SJSA1 (cell line): ENCODE data around the gene UNC119. TPM values are rescaled to one million over a fixed set of nuclear protein-coding genes. Genes with fewer than 3 reads are reported as not detected.
"Not testable (repeated sequence)": the region's sequence is repeated elsewhere in the genome, so short reads cannot be mapped to it uniquely, and the experiment has no call there.

Experiments
- DNase-seq, 2 experiments: peaks; one replicate each; pipeline ENCODE4 v3.0.0-alpha.2; 2015 to 2020; ENCODE audit warnings: low spot score in 2 of 2, low read depth in 1 of 2
- H3K27ac ChIP-seq: fragments of 250-450 bp; sonication (Bioruptor Pico); 2 replicates; pipeline ENCODE4 v1.5.1; 2020; ENCODE audit warnings: mild to moderate bottlenecking, moderate library complexity
- H3K27me3 ChIP-seq: fragments of 250-450 bp; sonication (Bioruptor Pico); replicated peaks from 2 replicates; pipeline ENCODE4 v1.5.1; 2020; ENCODE audit warnings: mild to moderate bottlenecking, moderate library complexity
- H3K36me3 ChIP-seq: fragments of 250-450 bp; sonication (Bioruptor Pico); 2 replicates; pipeline ENCODE4 v1.5.1; 2020; ENCODE audit warnings: mild to moderate bottlenecking
- H3K4me1 ChIP-seq: fragments of 250-450 bp; sonication (Bioruptor Pico); replicated peaks from 2 replicates; pipeline ENCODE4 v1.6.1; 2021; ENCODE audit warnings: mild to moderate bottlenecking
- H3K4me3 ChIP-seq: fragments of 250-450 bp; sonication (Bioruptor Pico); 2 replicates; pipeline ENCODE4 v1.5.1; 2020; ENCODE audit warnings: mild to moderate bottlenecking
- H3K9me3 ChIP-seq: fragments of 250-450 bp; sonication (Bioruptor Pico); replicated peaks from 2 replicates; pipeline ENCODE4 v1.5.1; 2020; ENCODE audit warnings: mild to moderate bottlenecking
- total RNA-seq: library from RNA; depleted of rRNA; stranded (reverse); fragments of >200 nt; shearing (Covaris generic); gene quantifications from 2 replicates; pipeline ENCODE4 v1.2.3, GENCODE V29; 2014

UNC119 gene
- total RNA-seq, 1 experiment from 2014 or later = 27.2 TPM

DNA sequence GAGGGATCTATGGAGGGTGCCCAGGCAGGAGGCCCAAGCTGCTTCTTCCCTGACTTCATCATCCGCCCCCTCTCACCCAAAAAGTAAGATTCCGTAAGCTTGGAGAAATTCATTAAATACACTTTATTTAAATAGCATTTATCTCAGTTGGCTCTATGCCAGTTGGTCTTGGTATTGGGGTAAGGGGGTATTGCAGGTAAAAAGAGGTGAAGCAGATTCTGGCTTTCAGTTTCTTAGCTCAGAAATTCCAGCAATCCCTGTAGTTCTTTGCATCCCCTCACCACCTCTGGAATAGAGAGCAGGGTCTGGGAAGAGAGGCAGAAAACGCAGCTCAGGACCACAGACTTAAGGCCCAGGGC, 25.0 kb upstream of the UNC119 start:
- no peak for DNase-seq
- no peaks in the 10 kb centered on the region for H3K27me3 ChIP-seq
- no peak overlapping the region for H3K27ac ChIP-seq
- peaks cover 71% of the 10 kb centered on the region for H3K36me3 ChIP-seq
- no peaks in the 10 kb centered on the region for H3K9me3 ChIP-seq
- no peak overlapping the region for H3K4me3 ChIP-seq
- peaks cover 8% of the 10 kb centered on the region for H3K4me1 ChIP-seq

DNA sequence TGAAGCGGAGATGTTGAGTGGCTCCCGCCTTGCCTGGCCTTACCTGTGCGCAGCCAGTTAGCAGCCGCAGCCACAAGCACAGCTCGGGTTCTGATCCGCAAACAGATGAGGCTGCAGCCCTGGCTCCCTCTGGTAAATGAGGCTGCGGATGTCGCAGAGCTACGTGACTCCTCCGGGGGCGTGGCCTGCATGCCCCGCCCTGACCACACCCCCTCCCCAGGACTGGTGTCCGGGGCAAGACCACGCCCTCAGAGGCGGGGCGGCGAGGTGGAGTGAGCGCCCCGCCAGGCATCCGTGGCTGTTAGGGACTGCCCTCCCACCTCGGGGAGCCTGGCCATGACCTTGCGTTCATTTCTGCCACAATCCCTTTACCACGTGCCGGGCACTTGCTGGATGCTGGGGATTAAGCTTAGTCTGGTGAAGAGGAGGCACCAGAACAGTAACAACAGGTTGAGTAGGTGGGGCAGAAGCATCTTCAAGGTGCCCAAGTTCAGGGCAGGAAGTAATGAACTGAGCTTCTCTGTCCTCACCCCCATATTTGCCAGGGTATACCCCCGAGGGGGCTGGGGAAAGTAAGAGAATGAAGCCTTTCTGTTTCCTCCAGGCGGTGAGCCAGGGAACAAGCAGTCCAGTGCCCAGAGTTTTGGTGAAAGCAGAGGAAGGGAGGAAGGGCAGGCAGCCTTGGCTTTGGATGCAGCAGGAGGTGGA, 24.5 kb upstream of the UNC119 start, which contains the start of gene ALDOC:
Gene ALDOC, minus strand, starts transcription at position 138 of the 708 bp plus-strand sequence. CDS start 1,363 bp downstream, outside the sequence.
- Histone ChIP-seq H3K4me3 (no peak within 1 kb of the TSS), H3K27me3 (no peaks in the 10 kb centered on the region), H3K36me3 (peaks cover 66% of the 10 kb centered on the region), H3K9me3 (no peaks in the 10 kb centered on the region), H3K4me1 (peaks cover 14% of the 10 kb centered on the region), H3K27ac (no peak within 1 kb of the TSS)
- DNase-seq = peak; percentile 62 to 87

DNA sequence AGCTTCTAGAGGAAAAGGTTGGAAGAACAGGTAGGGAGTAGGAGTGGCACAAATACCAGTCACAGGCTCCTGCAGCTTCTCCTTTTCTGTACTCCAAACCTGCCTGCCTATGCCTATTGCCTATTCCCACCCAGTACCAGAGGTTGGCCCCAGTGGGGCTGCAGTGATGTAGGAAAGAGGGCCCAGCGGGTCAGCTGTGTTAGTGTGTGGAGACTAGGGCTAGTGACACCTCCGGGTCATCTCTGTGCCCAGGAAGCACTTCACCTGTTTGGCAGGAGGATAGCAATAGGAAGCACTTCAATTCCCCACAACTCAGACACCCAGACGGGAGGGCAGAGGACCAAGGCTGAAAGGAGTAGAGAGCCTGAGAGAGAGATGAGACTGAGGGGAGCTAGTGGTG, 23.6 kb upstream of the UNC119 start:
- H3K27ac ChIP-seq = not testable (repeated sequence)
- H3K36me3 ChIP-seq = peaks cover 62% of the 10 kb centered on the region

DNA sequence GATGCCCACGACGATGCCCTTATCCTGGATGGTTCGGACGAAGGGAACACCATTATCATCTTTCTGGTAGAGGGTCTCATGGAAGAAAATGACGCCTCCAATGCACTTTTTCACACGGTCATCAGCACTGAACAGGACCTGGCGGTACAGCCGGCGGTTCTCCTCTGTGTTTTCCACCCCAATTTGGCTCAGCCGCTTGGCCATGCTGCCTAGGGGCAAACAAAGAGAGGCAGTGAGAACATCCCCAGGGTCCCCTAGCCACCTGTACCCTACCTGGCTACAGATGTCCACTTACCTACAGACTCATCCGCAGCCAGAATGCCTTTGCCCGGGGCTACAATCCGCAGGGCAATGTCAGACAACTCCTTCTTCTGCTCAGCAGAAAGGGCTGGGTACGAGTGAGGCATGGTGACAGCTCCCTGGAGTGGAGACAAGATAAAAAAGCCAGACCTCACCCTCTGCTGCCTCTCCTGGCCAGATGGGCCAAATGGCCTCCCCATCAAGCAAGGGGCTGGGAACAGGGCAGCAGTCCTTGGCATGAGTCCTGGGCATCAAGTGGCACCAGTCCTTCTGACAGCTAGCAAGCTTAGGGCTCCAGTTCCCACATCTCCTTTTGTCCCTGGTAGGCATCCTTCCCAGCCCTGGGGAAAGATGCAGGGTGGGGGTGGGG, 22.8 kb upstream of the UNC119 start:
- Histone ChIP-seq H3K4me1 (peaks cover 16% of the 10 kb centered on the region), H3K27me3 (no peaks in the 10 kb centered on the region), H3K9me3 (no peaks in the 10 kb centered on the region), H3K36me3 (peaks cover 56% of the 10 kb centered on the region), H3K4me3 (no peak overlapping the region), H3K27ac (no peak overlapping the region)
- no peak for DNase-seq

More for the DNA sequence above, 23.6 kb upstream of the UNC119 start:
- peaks cover 16% of the 10 kb centered on the region for H3K4me1 ChIP-seq
- not testable (repeated sequence) for H3K27me3 ChIP-seq, H3K9me3 ChIP-seq, H3K4me3 ChIP-seq, DNase-seq

DNA sequence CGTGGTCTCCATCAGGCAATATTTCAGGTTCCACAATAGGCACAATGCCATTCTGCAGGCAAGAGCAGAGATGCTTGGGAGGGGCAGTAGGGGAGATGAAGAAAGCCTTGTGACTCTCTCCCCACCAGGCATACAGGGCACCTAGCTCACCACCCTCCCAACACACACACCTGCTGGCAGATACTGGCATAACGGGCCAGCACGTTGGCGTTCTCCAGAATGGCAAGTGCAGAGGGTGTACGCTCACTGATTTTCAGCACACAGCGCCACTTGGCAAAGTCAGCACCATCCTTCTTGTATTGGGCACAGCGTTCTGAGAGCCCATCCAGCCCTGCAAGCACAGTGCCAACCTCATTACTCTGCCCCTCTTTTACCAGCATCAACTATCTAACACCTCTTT, 22.1 kb upstream of the UNC119 start:
- H3K4me1 ChIP-seq = peaks cover 16% of the 10 kb centered on the region
- H3K27me3 ChIP-seq = no peaks in the 10 kb centered on the region
- H3K27ac ChIP-seq = no peak overlapping the region
- no peaks in the 10 kb centered on the region for H3K9me3 ChIP-seq
- no peak for DNase-seq
- H3K4me3 ChIP-seq = no peak overlapping the region
- H3K36me3 ChIP-seq = peaks cover 52% of the 10 kb centered on the region

DNA sequence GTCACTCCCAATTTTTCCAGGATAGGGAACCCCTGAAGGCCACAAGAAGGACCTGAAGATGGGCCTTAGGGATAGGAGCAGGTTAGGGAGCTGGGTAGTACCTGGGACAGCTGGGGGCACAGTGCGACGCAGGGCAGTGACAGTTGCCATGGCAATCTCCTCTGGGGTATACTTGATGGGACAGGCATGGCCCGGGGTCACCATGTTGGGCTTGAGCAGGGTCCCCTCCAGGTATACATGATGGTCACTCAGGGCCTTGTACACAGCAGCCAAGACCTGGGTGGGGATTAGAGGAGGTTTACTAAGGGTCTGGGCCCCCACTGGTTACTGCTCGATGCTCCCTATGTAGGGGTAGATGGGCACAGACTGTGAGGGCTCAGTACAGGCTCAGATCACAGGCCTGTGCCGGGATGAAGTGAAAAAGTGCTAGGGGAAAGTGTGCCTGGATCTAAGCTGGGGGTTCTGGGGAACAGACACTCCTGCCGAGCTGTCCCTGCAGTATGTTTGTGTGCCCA, 21.6 kb upstream of the UNC119 start:
- H3K4me1 ChIP-seq = peaks cover 16% of the 10 kb centered on the region
- H3K9me3 ChIP-seq = no peaks in the 10 kb centered on the region
- no peak overlapping the region for H3K27ac ChIP-seq
- no peak for DNase-seq
- H3K4me3 ChIP-seq = no peak overlapping the region
- no peaks in the 10 kb centered on the region for H3K27me3 ChIP-seq
- peaks cover 48% of the 10 kb centered on the region for H3K36me3 ChIP-seq

DNA sequence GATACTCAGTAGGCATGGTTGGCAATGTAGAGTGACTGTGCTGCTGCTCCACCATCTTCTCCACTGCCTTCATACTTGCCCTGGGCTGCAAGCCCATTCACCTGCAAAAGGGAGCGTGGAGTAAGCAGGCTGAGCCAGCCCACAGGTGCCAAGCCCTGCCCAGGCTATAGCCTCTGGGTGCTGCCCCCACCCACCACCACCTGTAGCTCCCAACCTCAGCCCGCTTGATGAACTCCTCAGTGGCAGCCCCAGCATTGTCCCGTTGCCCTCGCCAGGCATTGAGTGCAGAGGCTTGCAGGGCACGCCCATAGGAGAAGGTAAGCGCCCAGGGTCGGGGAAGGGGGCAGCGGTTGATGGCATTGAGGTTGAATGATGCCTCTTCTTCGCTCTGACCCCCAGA, 21.1 kb upstream of the UNC119 start:
- no peaks in the 10 kb centered on the region for H3K27me3 ChIP-seq
- H3K9me3 ChIP-seq = no peaks in the 10 kb centered on the region
- no peak for DNase-seq
- H3K4me3 ChIP-seq = no peak overlapping the region
- peaks cover 16% of the 10 kb centered on the region for H3K4me1 ChIP-seq
- peaks cover 43% of the 10 kb centered on the region for H3K36me3 ChIP-seq
- no peak overlapping the region for H3K27ac ChIP-seq

DNA sequence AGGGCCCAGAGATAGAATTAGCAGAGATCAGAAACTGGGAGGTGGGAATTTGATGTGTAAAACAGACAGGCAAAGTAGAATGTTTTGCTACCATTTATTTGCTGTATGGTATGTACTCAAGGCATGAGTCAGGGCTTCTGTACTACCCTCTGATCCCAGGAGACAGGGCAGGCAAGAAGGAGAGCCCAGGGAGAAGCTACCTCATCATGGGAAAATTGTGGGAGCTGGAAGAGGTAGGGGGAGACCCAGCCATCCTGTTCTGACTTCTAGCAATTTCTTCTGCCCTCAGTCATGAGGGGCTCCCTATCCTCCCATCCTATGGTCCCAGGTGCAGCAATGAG, 20.6 kb upstream of the UNC119 start:
- no peaks in the 10 kb centered on the region for H3K27me3 ChIP-seq
- no peak overlapping the region for H3K27ac ChIP-seq
- no peaks in the 10 kb centered on the region for H3K9me3 ChIP-seq
- no peak overlapping the region for H3K4me3 ChIP-seq
- no peak for DNase-seq
- H3K4me1 ChIP-seq = peaks cover 16% of the 10 kb centered on the region
- peaks cover 38% of the 10 kb centered on the region for H3K36me3 ChIP-seq

DNA sequence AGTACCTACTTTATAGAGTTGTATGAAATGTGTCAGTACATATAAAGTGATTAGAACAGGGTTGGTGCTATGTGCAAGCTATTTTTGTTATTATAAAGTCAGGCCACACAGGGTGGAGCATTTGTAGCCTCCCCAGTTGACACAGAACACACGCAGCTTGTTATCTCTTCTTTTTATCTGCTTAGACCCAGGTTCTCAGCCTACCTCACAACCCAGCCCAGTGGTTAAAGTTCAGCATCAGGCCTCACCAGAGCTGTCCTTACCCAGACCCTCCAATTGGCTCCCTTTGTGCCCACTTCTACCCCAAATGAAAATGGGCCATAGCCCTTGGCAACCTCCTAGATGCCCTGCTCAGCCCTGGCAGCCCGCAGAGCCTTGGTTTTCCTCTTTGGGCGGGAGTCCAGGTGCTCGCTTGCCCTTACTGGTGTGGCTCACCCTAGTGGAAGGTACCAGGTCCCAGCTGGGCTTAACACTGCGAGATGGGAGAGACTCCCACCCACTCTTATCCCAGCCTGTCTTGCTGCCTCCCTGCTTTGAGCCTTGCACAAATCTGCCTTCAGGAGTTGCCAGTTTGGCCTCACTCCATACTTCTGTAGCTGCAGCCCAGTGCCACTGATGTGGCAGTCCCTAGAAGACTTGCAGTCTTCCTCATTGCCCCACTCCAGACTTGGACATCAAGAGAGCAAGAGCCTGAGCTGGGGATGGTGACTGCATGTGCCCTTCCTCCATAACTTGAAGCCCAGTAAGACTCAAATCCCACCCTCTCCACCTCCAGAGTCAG, 20.0 kb upstream of the UNC119 start:
- Histone ChIP-seq H3K4me1 (peaks cover 16% of the 10 kb centered on the region), H3K27ac (no peak overlapping the region; the same call in 1 of the 2 replicates), H3K36me3 (peaks cover 34% of the 10 kb centered on the region), H3K9me3 (no peaks in the 10 kb centered on the region), H3K27me3 (no peaks in the 10 kb centered on the region), H3K4me3 (peak overlapping the region; percentile 70; the same call in 1 of the 2 replicates)
- no peak for DNase-seq

DNA sequence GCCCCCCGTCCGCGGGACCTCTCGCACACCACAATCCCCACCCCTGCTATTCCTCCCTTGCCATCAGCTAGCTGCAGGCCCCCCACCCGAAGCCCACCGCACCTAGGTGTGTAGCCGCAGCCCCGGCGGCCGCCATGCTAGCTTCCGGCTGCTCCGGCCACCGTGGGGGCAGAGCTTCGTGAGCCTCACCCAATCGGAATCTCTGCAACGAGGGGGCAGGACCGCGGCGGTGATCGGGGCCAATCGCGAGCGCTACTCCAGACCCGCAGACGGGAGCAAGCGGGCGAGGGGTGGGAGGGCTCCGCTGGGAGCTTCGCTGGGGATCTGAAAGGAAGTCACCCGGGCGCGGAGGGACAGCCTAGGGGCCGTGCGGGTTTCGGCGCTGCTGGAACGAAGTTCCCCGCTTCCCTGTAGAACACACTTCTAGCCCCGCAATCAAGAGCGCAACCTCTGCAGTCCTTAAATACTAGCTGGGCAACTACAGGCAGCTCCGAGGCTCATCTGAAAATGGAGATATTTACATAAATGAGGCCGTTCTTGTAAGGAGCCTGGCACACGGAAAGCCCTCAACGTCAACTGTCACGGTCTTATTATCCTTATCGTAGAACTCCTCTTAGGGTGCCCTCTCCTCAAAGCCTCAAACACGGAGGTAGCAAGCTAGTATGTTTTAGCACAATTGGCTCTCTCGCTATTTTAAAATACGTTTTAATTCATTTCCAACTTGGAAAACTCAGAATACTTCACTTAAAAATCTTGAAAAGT, 19.1 kb upstream of the UNC119 start, which contains the start of gene PIGS:
Gene PIGS, minus strand, starts transcription at position 164 of the 762 bp plus-strand sequence. Its CDS starts 28 bp downstream, at position 136.
- H3K27me3 ChIP-seq = no peaks in the 10 kb centered on the region
- peaks cover 31% of the 10 kb centered on the region for H3K36me3 ChIP-seq
- no peaks in the 10 kb centered on the region for H3K9me3 ChIP-seq
- peak; percentile 85 to 96 for DNase-seq
- H3K4me1 ChIP-seq = peaks cover 10% of the 10 kb centered on the region
- peak within 1 kb of the TSS; percentile 70 for H3K4me3 ChIP-seq
- peak within 1 kb of the TSS; percentile 32 for H3K27ac ChIP-seq

DNA sequence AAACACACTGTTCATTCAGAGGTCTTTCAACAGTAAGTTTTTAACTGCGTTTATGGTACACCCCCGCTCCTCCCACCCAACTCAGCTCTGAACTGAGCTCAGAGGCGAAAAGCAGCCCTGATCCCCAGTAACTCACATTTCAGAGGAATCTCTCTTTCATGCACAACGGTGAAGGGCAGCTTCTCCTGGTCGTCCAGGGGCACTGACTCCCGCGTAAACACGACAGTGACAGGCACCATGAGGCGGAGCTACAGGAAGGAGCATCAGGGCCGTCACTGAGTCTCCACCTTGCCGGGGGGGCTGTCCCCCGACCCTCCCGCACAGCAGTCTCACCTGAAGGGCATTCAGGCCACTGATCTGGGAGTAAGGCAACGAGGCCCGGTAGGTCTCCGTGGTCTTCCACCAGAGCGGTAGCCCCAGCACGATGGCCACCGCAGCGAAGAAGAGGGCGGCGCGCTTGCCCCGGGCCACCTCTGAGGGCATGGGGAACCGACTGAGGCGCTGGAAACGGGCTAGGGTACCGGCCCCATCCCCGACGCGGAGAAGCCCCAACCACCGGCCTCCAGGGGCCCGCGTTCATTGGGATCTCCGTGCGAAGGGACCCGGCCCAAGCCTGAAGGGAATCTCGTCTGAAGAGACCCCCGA, 18.4 kb upstream of the UNC119 start:
- Histone ChIP-seq H3K4me3 (peak overlapping the region; percentile 70), H3K4me1 (peaks cover 10% of the 10 kb centered on the region), H3K36me3 (peaks cover 29% of the 10 kb centered on the region), H3K9me3 (no peaks in the 10 kb centered on the region), H3K27ac (peak overlapping the region; percentile 18; the same call in 1 of the 2 replicates), H3K27me3 (no peaks in the 10 kb centered on the region)
- peak in 1 of 2 experiments; percentile 26 for DNase-seq

DNA sequence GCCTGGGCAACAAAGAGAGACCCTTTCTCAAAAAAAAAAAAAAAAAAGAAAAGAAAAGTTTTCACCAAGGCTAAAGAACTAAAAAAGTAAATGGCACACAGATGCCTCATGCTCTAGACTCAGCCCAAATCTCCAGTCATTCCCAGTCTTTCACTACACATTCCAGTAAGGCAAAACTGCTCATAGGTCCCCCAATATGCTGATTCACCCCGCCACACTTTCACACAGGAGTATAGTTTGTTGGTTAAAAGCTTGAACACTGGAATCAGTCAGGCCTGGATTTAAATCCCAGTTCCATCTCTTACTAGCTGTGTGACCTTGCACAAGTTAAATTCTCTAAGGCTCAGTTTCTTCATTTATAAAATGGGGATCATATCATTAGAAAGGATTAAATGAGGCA, 17.0 kb upstream of the UNC119 start:
- Histone ChIP-seq H3K27ac (no peak overlapping the region), H3K9me3 (no peaks in the 10 kb centered on the region), H3K4me3 (no peak overlapping the region), H3K4me1 (peaks cover 10% of the 10 kb centered on the region), H3K27me3 (no peaks in the 10 kb centered on the region), H3K36me3 (peaks cover 20% of the 10 kb centered on the region)
- DNase-seq = no peak

DNA sequence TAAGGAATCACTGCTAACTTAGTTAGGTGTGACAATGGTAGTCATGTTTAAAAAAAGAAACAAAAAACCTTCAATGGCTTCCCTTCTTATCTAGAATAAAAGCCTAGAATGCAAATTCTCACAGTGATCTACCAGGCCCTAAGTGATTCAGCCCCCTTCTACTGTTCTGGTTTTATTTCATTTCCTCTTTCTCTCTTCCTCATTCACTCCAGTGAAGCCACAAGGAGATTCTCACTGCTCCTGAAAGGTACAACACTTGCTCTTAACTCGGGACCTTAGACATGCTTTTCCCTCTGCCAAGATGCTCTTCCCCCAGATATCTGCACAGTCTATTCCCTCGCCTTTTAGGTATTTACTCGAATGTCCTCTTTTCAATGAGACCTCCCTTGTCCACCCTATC, 15.2 kb upstream of the UNC119 start:
- Histone ChIP-seq H3K9me3 (no peaks in the 10 kb centered on the region), H3K27ac (no peak overlapping the region), H3K4me1 (peaks cover 17% of the 10 kb centered on the region), H3K4me3 (no peak overlapping the region), H3K27me3 (no peaks in the 10 kb centered on the region), H3K36me3 (peaks cover 28% of the 10 kb centered on the region)
- no peak for DNase-seq
